ENCODE results near the gene CTAG2. TPM values are rescaled to one million over a fixed set of nuclear protein-coding genes. Genes with fewer than 3 reads are reported as not detected.

Gene CTAG2
- total RNA-seq, 4 donors from 2014 or later, result not detected

- no peak overlapping the region for H3K4me3 ChIP-seq
- H3K27ac ChIP-seq, result no peak overlapping the region
- H3K9me3 ChIP-seq, result no peaks in the 10 kb centered on the region
- intact Hi-C loops (cut with DNase I; ENCODE audit: low total_unique reads), result no loop called here
- H3K27me3 ChIP-seq, result no peaks in the 10 kb centered on the region
- TF ChIP-seq CTCF (IDR thresholded peaks at IDR 0.05) (no peak), POLR2A (IDR thresholded peaks at IDR 0.05) (no peak)
- no peaks in the 10 kb centered on the region for H3K4me1 ChIP-seq
- DNase-seq, result no peak
- no peaks in the 10 kb centered on the region for H3K36me3 ChIP-seq
These were observed 8.5 kb upstream of the CTAG2 start for GRCh38 chrX:154661899-154662298.

- Histone ChIP-seq H3K9me3 (no peaks in the 10 kb centered on the region), H3K4me3 (no peak overlapping the region), H3K27ac (no peak overlapping the region), H3K36me3 (no peaks in the 10 kb centered on the region), H3K4me1 (no peaks in the 10 kb centered on the region), H3K27me3 (no peaks in the 10 kb centered on the region)
- TF ChIP-seq CTCF (IDR thresholded peaks at IDR 0.05), result no peak
- no peak for TF ChIP-seq POLR2A (IDR thresholded peaks at IDR 0.05)
- DNase-seq, result no peak
- intact Hi-C loops (cut with DNase I; ENCODE audit: low total_unique reads), result no loop called here
These were observed 7.8 kb upstream of the CTAG2 start for GRCh38 chrX:154661170-154661569.

- no peaks in the 10 kb centered on the region for H3K36me3 ChIP-seq
- intact Hi-C loops (cut with DNase I; ENCODE audit: low total_unique reads), result no loop called here
- no peaks in the 10 kb centered on the region for H3K4me1 ChIP-seq
- H3K27ac ChIP-seq, result no peak overlapping the region
- no peak overlapping the region for H3K4me3 ChIP-seq
- H3K9me3 ChIP-seq, result no peaks in the 10 kb centered on the region
- H3K27me3 ChIP-seq, result no peaks in the 10 kb centered on the region
- no peak for DNase-seq
- no peak for TF ChIP-seq CTCF (IDR thresholded peaks at IDR 0.05)
- TF ChIP-seq POLR2A (IDR thresholded peaks at IDR 0.05), result no peak
These were observed 7.2 kb upstream of the CTAG2 start for GRCh38 chrX:154660541-154660940.

GRCh38 chrX:154658957-154659356 lies 5.6 kb upstream of the CTAG2 start:
- no peaks in the 10 kb centered on the region for H3K4me1 ChIP-seq
- H3K36me3 ChIP-seq, result no peaks in the 10 kb centered on the region
- no peaks in the 10 kb centered on the region for H3K27me3 ChIP-seq
- DNase-seq, result no peak
- no peak overlapping the region for H3K27ac ChIP-seq
- TF ChIP-seq CTCF (IDR thresholded peaks at IDR 0.05), result no peak
- no peak for TF ChIP-seq POLR2A (IDR thresholded peaks at IDR 0.05)
- intact Hi-C loops (cut with DNase I; ENCODE audit: low total_unique reads), result no loop called here
- no peaks in the 10 kb centered on the region for H3K9me3 ChIP-seq
- H3K4me3 ChIP-seq, result no peak overlapping the region

- no peak overlapping the region for H3K4me3 ChIP-seq
- no peaks in the 10 kb centered on the region for H3K27me3 ChIP-seq
- H3K9me3 ChIP-seq, result no peaks in the 10 kb centered on the region
- TF ChIP-seq POLR2A (IDR thresholded peaks at IDR 0.05), result no peak
- no peak for TF ChIP-seq CTCF (IDR thresholded peaks at IDR 0.05)
- intact Hi-C loops (cut with DNase I; ENCODE audit: low total_unique reads), result no loop called here
- DNase-seq, result no peak
- no peaks in the 10 kb centered on the region for H3K4me1 ChIP-seq
- H3K36me3 ChIP-seq, result no peaks in the 10 kb centered on the region
- no peak overlapping the region for H3K27ac ChIP-seq
These were observed 4.8 kb upstream of the CTAG2 start for GRCh38 chrX:154658187-154658586.
